ENCODE data around the gene YPEL4. TPM values are rescaled to one million over a fixed set of nuclear protein-coding genes. Genes with fewer than 3 reads are reported as not detected.

YPEL4 gene
- total RNA-seq, 2 experiments from 2014 or later = 5.6 to 7.3 TPM

- ChIA-PET POLR2A (no interaction called here), CTCF (no interaction called here)
- H3K4me3 ChIP-seq (ENCODE audit: low read length) = no peak overlapping the region
- no peak for TF ChIP-seq CTCF (IDR thresholded peaks at IDR 0.05)
- Mint-ChIP-seq H3K4me1 (ENCODE audit: low read depth) (no peaks in the 10 kb centered on the region), H3K27ac (no peak overlapping the region), H3K9me3 (no peaks in the 10 kb centered on the region), H3K4me3 (no peak overlapping the region), H3K36me3 (ENCODE audit: low read depth) (no peaks in the 10 kb centered on the region), H3K27me3 (peaks cover 51% of the 10 kb centered on the region)
- no peaks in the 10 kb centered on the region for H3K4me1 ChIP-seq (ENCODE audit: insufficient read depth, low read length)
- ATAC-seq (ENCODE audit: poor library complexity) (no peak), DNase-seq (no peak)
- no peak overlapping the region for H3K27ac ChIP-seq (ENCODE audit: low read depth in 1 of 2, low read length in 2 of 2)
- intact Hi-C loops (cut with DNase I, micrococcal nuclease) = no loop called here
- H3K27me3 ChIP-seq (ENCODE audit: control insufficient read depth in 1 of 2, insufficient read depth in 2 of 2, low read length in 2 of 2) = peaks cover 14 to 15% of the 10 kb centered on the region in 2 experiments
- no peaks in the 10 kb centered on the region for H3K36me3 ChIP-seq (ENCODE audit: insufficient read depth, low read length)
- H3K9me3 ChIP-seq (ENCODE audit: control insufficient read depth in 1 of 2, insufficient read depth in 1 of 2, low read length in 2 of 2) = no peaks in the 10 kb centered on the region
Measured at GRCh38 chr11:57598831-57599155, 50.9 kb downstream of the YPEL4 start.

GRCh38 chr11:57597916-57598830 lies 51.5 kb downstream of the YPEL4 start:
- no peaks in the 10 kb centered on the region for H3K9me3 ChIP-seq (ENCODE audit: control insufficient read depth in 1 of 2, insufficient read depth in 1 of 2, low read length in 2 of 2)
- peaks cover 14 to 15% of the 10 kb centered on the region in 2 experiments for H3K27me3 ChIP-seq (ENCODE audit: control insufficient read depth in 1 of 2, insufficient read depth in 2 of 2, low read length in 2 of 2)
- Mint-ChIP-seq H3K9me3 (no peaks in the 10 kb centered on the region), H3K27ac (no peak overlapping the region), H3K4me3 (no peak overlapping the region), H3K4me1 (ENCODE audit: low read depth) (no peaks in the 10 kb centered on the region), H3K36me3 (ENCODE audit: low read depth) (no peaks in the 10 kb centered on the region), H3K27me3 (peaks cover 51% of the 10 kb centered on the region)
- no peak for TF ChIP-seq CTCF (IDR thresholded peaks at IDR 0.05)
- no peak overlapping the region for H3K27ac ChIP-seq (ENCODE audit: low read depth in 1 of 2, low read length in 2 of 2)
- no peak for DNase-seq
- H3K4me1 ChIP-seq (ENCODE audit: insufficient read depth, low read length) = no peaks in the 10 kb centered on the region
- ChIA-PET CTCF (no interaction called here), POLR2A (no interaction called here)
- H3K4me3 ChIP-seq (ENCODE audit: low read length) = no peak overlapping the region
- no peak for ATAC-seq (ENCODE audit: poor library complexity)
- intact Hi-C loops (cut with DNase I, micrococcal nuclease) = no loop called here
- no peaks in the 10 kb centered on the region for H3K36me3 ChIP-seq (ENCODE audit: insufficient read depth, low read length)

GRCh38 chr11:57597461-57597915 lies 52.2 kb downstream of the YPEL4 start, which contains the start of gene SERPING1:
SERPING1 (plus strand) TSS chr11:57597685; CDS start chr11:57598271, 586 bp downstream.
- H3K4me3 Mint-ChIP-seq = no peak within 1 kb of the TSS
- H3K27ac Mint-ChIP-seq = no peak within 1 kb of the TSS
- H3K4me1 Mint-ChIP-seq (ENCODE audit: low read depth) = no peaks in the 10 kb centered on the region
- DNase-seq (no peak), ATAC-seq (ENCODE audit: poor library complexity) (no peak)
- no peaks in the 10 kb centered on the region for H3K36me3 Mint-ChIP-seq (ENCODE audit: low read depth)
- Histone ChIP-seq H3K9me3 (ENCODE audit: control insufficient read depth in 1 of 2, insufficient read depth in 1 of 2, low read length in 2 of 2) (no peaks in the 10 kb centered on the region), H3K4me3 (ENCODE audit: low read length) (no peak within 1 kb of the TSS), H3K27ac (ENCODE audit: low read depth in 1 of 2, low read length in 2 of 2) (no peak within 1 kb of the TSS), H3K27me3 (ENCODE audit: control insufficient read depth in 1 of 2, insufficient read depth in 2 of 2, low read length in 2 of 2) (peaks cover 14 to 15% of the 10 kb centered on the region in 2 experiments), H3K4me1 (ENCODE audit: insufficient read depth, low read length) (no peaks in the 10 kb centered on the region), H3K36me3 (ENCODE audit: insufficient read depth, low read length) (no peaks in the 10 kb centered on the region)
- ChIA-PET CTCF (no interaction called here), POLR2A (no interaction called here)
- no peaks in the 10 kb centered on the region for H3K9me3 Mint-ChIP-seq
- intact Hi-C loops (cut with DNase I, micrococcal nuclease) = no loop called here
- TF ChIP-seq CTCF (IDR thresholded peaks at IDR 0.05) = no peak
- peaks cover 55% of the 10 kb centered on the region for H3K27me3 Mint-ChIP-seq

All from CD4-positive, alpha-beta T cell (primary cell).